Measurements from ENCODE around the gene FAXDC2.

FAXDC2 gene

GRCh38 chr5:154850255-154851062, at the start of gene FAXDC2:
FAXDC2 (minus strand) TSS chr5:154850603; CDS start chr5:154838178, 12,425 bp downstream.
- no peak for DNase-seq

- no peak for DNase-seq
Observed at GRCh38 chr5:154900066-154900465, 49.7 kb upstream of the FAXDC2 start.

- no peak for DNase-seq
Observed at GRCh38 chr5:154899151-154899816, 48.9 kb upstream of the FAXDC2 start.

- DNase-seq = no peak
Observed at GRCh38 chr5:154898210-154898609, 47.8 kb upstream of the FAXDC2 start.

- DNase-seq = no peak
Observed at GRCh38 chr5:154896562-154897165, 46.3 kb upstream of the FAXDC2 start.

GRCh38 chr5:154895606-154896561, 45.5 kb upstream of the FAXDC2 start:
- no peak for DNase-seq

- no peak for DNase-seq
Observed at GRCh38 chr5:154893381-154893780, 43.0 kb upstream of the FAXDC2 start.

GRCh38 chr5:154892369-154892771, 42.0 kb upstream of the FAXDC2 start:
- DNase-seq = no peak

- no peak for DNase-seq
Observed at GRCh38 chr5:154885439-154885838, 35.0 kb upstream of the FAXDC2 start.

- no peak for DNase-seq
Observed at GRCh38 chr5:154884424-154884823, 34.0 kb upstream of the FAXDC2 start.

GRCh38 chr5:154881986-154882385, 31.6 kb upstream of the FAXDC2 start:
- no peak for DNase-seq

GRCh38 chr5:154878642-154879335, 28.4 kb upstream of the FAXDC2 start:
- DNase-seq = no peak

GRCh38 chr5:154873791-154874331, 23.5 kb upstream of the FAXDC2 start:
- DNase-seq = no peak

- DNase-seq = no peak
Observed at GRCh38 chr5:154871734-154872133, 21.3 kb upstream of the FAXDC2 start.

- no peak for DNase-seq
Observed at GRCh38 chr5:154868702-154869101, 18.3 kb upstream of the FAXDC2 start.

GRCh38 chr5:154866841-154867240, 16.4 kb upstream of the FAXDC2 start:
- DNase-seq = no peak

- no peak for DNase-seq
Observed at GRCh38 chr5:154865466-154866184, 15.2 kb upstream of the FAXDC2 start.

- no peak for DNase-seq
Observed at GRCh38 chr5:154863291-154864080, 13.1 kb upstream of the FAXDC2 start.

GRCh38 chr5:154862766-154863165, 12.4 kb upstream of the FAXDC2 start:
- no peak for DNase-seq

- no peak for DNase-seq
Observed at GRCh38 chr5:154861946-154862345, 11.5 kb upstream of the FAXDC2 start.

All from NCI-H774 (cell line).